Neural cell (in vitro differentiated cells): ENCODE measurements around the gene SYCE1L.
"Not testable (repeated sequence)": the region's sequence is repeated elsewhere in the genome, so short reads cannot be mapped to it uniquely, and the experiment has no call there.

Experiments
- EP300 ChIP-seq: fragments of 450-650 bp; conservative IDR thresholded peaks from 2 replicates; pipeline ENCODE4 v1.6.1; 2014; ENCODE audit warnings: antibody characterized with exemption, mild to moderate bottlenecking, moderate library complexity; ENCODE audit not compliant: poor library complexity, severe bottlenecking
- EZH2 ChIP-seq: fragments of 200-600, 300-800 bp; shearing (Covaris generic), sonication (generic); IDR thresholded peaks from 2 replicates; pipeline ENCODE4 v1.6.1; 2014; ENCODE audit warnings: antibody characterized with exemption, low read length, borderline replicate concordance, mild to moderate bottlenecking; ENCODE audit not compliant: insufficient read depth, poor library complexity, severe bottlenecking
- MXI1 ChIP-seq: fragments of 450-650 bp; conservative IDR thresholded peaks from 2 replicates; pipeline ENCODE4 v1.6.1; 2014; ENCODE audit warnings: antibody characterized with exemption, mild to moderate bottlenecking; ENCODE audit not compliant: poor library complexity, severe bottlenecking
- POLR2AphosphoS5 ChIP-seq: IDR thresholded peaks from 2 replicates; pipeline ENCODE4 v1.6.1; 2012
- RAD21 ChIP-seq: fragments of 450-650 bp; conservative IDR thresholded peaks from 2 replicates; pipeline ENCODE4 v1.6.1; 2014; ENCODE audit warnings: antibody characterized with exemption, mild to moderate bottlenecking, moderate library complexity
- SMC3 ChIP-seq: fragments of 450-650 bp; conservative IDR thresholded peaks from 2 replicates; pipeline ENCODE4 v1.6.1; 2014; ENCODE audit warnings: antibody characterized with exemption, mild to moderate bottlenecking, moderate library complexity; ENCODE audit not compliant: poor library complexity
- TAF1 ChIP-seq: IDR thresholded peaks from 2 replicates; pipeline ENCODE4 v1.6.1; 2012; ENCODE audit warnings: low read depth
- TF ChIP-seq, protein P1 (sequence below): fragments of 450-650 bp; IDR thresholded peaks from 2 replicates; pipeline ENCODE4 v1.5.1; 2014; ENCODE audit warnings: antibody characterized with exemption, mild to moderate bottlenecking, moderate library complexity; ENCODE audit not compliant: poor library complexity, severe bottlenecking
- TF ChIP-seq, protein P2 (sequence below): IDR thresholded peaks from 2 replicates; pipeline ENCODE4 v1.6.1; 2012; ENCODE audit warnings: borderline replicate concordance

GRCh38 chr16:77242471-77242870, 43.3 kb downstream of the SYCE1L start:
- not testable (repeated sequence) for TF ChIP-seq EZH2, POLR2AphosphoS5, EP300, RAD21, TAF1, MXI1, SMC3
- TF ChIP-seq, protein P1, sequence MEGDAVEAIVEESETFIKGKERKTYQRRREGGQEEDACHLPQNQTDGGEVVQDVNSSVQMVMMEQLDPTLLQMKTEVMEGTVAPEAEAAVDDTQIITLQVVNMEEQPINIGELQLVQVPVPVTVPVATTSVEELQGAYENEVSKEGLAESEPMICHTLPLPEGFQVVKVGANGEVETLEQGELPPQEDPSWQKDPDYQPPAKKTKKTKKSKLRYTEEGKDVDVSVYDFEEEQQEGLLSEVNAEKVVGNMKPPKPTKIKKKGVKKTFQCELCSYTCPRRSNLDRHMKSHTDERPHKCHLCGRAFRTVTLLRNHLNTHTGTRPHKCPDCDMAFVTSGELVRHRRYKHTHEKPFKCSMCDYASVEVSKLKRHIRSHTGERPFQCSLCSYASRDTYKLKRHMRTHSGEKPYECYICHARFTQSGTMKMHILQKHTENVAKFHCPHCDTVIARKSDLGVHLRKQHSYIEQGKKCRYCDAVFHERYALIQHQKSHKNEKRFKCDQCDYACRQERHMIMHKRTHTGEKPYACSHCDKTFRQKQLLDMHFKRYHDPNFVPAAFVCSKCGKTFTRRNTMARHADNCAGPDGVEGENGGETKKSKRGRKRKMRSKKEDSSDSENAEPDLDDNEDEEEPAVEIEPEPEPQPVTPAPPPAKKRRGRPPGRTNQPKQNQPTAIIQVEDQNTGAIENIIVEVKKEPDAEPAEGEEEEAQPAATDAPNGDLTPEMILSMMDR = not testable (repeated sequence)
- TF ChIP-seq, protein P2, sequence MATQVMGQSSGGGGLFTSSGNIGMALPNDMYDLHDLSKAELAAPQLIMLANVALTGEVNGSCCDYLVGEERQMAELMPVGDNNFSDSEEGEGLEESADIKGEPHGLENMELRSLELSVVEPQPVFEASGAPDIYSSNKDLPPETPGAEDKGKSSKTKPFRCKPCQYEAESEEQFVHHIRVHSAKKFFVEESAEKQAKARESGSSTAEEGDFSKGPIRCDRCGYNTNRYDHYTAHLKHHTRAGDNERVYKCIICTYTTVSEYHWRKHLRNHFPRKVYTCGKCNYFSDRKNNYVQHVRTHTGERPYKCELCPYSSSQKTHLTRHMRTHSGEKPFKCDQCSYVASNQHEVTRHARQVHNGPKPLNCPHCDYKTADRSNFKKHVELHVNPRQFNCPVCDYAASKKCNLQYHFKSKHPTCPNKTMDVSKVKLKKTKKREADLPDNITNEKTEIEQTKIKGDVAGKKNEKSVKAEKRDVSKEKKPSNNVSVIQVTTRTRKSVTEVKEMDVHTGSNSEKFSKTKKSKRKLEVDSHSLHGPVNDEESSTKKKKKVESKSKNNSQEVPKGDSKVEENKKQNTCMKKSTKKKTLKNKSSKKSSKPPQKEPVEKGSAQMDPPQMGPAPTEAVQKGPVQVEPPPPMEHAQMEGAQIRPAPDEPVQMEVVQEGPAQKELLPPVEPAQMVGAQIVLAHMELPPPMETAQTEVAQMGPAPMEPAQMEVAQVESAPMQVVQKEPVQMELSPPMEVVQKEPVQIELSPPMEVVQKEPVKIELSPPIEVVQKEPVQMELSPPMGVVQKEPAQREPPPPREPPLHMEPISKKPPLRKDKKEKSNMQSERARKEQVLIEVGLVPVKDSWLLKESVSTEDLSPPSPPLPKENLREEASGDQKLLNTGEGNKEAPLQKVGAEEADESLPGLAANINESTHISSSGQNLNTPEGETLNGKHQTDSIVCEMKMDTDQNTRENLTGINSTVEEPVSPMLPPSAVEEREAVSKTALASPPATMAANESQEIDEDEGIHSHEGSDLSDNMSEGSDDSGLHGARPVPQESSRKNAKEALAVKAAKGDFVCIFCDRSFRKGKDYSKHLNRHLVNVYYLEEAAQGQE = not testable (repeated sequence)
